A549 (cell line): ENCODE measurements around the gene ADI1. TPM values are rescaled to one million over a fixed set of nuclear protein-coding genes. Genes with fewer than 3 reads are reported as not detected.

Experiments
- ATAC-seq, 2 experiments: fragments of 200-7000 bp in 1 of 2; fragments of >200 bp in 1 of 2; cut with Nextera tagmentation in 1 of 2; cut with Tn5 transposase in 1 of 2; 3 replicates each; pipeline versions ENCODE4 v1.8.0 to v1.9.1; 2018 to 2020; ENCODE audit warnings: mild to moderate bottlenecking in 1 of 2, moderate library complexity in 1 of 2
- CTCF ChIA-PET: fragments of 300-600 bp; sonication (Branson Sonifier 250); formaldehyde crosslinking; extraction: SDS; loops from one replicate; lab custom pipeline; 2021; ENCODE audit warnings: antibody characterized with exemption, inconsistent platforms; lab: Yijun Ruan, JAX
- POLR2A ChIA-PET: fragments of 350-600 bp; formaldehyde crosslinking; extraction: SDS; loops from one replicate; lab custom pipeline; 2021; ENCODE audit warnings: antibody characterized with exemption, inconsistent platforms; lab: Yijun Ruan, JAX
- DNase-seq, 2 experiments: peaks; one replicate each; pipeline versions ENCODE4 v3.0.0 to v3.0.0-alpha.2; 2011 to 2016; ENCODE audit warnings: low read depth in 1 of 2, low spot score in 1 of 2
- FAIRE-seq: peaks from 2 replicates; lab custom pipeline; 2011; peaks lifted over from hg19 to GRCh38; lab: Jason Lieb, UNC
- H3K27ac ChIP-seq, 2 experiments: fragments of >200 bp; sonication (Bioruptor Twin); formaldehyde crosslinking; 3 replicates each; pipeline ENCODE4 v1.5.1; 2016 to 2017
- H3K4me1 ChIP-seq: fragments of >200 bp; sonication (Bioruptor Twin); formaldehyde crosslinking; 3 replicates; pipeline ENCODE4 v1.6.1; 2016
- H3K4me2 ChIP-seq: fragments of >200 bp; sonication (Bioruptor Twin); formaldehyde crosslinking; 3 replicates; pipeline ENCODE4 v1.6.1; 2016
- H3K4me3 ChIP-seq: fragments of >200 bp; sonication (Bioruptor Twin); formaldehyde crosslinking; 3 replicates; pipeline ENCODE4 v1.5.1; 2016
- H3K9me3 ChIP-seq: fragments of >200 bp; sonication (Bioruptor Twin); formaldehyde crosslinking; 3 replicates; pipeline ENCODE4 v1.6.1; 2016
- BCL3 ChIP-seq: fragments of >200 bp; sonication (Bioruptor Twin); formaldehyde crosslinking; IDR thresholded peaks from 3 replicates; pipeline ENCODE4 v1.6.1; 2016
- CBX2 ChIP-seq: fragments of 200-600 bp; sonication (generic); IDR thresholded peaks from 2 replicates; pipeline ENCODE4 v1.6.1; 2016; ENCODE audit warnings: low read depth, mild to moderate bottlenecking, borderline replicate concordance
- CBX8 ChIP-seq: fragments of 200-600 bp; sonication (generic); IDR thresholded peaks from 2 replicates; pipeline ENCODE4 v1.6.1; 2016
- ESRRA ChIP-seq: fragments of 150-350 bp; IDR thresholded peaks from 2 replicates; pipeline ENCODE4 v1.6.1; 2014; ENCODE audit warnings: mild to moderate bottlenecking, low read length, borderline replicate concordance
- GATA3 ChIP-seq: IDR thresholded peaks from 2 replicates; pipeline ENCODE4 v1.6.1; 2012; ENCODE audit warnings: borderline replicate concordance
- HDAC2 ChIP-seq: fragments of 200-600 bp; sonication (generic); IDR thresholded peaks from 2 replicates; pipeline ENCODE4 v1.6.1; 2016
- HOXA7 ChIP-seq: fragments of 250-450 bp; sonication (Bioruptor Pico); IDR thresholded peaks from 2 replicates; pipeline ENCODE4 v1.5.0; 2020; ENCODE audit warnings: mild to moderate bottlenecking, moderate library complexity
- HOXB13 ChIP-seq: fragments of 250-450 bp; sonication (Bioruptor Pico); IDR thresholded peaks from 2 replicates; pipeline ENCODE4 v1.5.0; 2020; ENCODE audit warnings: low read depth, mild to moderate bottlenecking, moderate library complexity
- MAFK ChIP-seq: fragments of 450-650 bp; IDR thresholded peaks from 2 replicates; pipeline ENCODE4 v1.6.1; 2014; ENCODE audit not compliant: partially characterized antibody
- NPAS2 ChIP-seq: fragments of 250-450 bp; sonication (Bioruptor Pico); IDR thresholded peaks from 2 replicates; pipeline ENCODE4 v1.8.0; 2022; ENCODE audit warnings: mild to moderate bottlenecking, moderate library complexity, borderline replicate concordance
- NR3C1 ChIP-seq: fragments of >200 bp; sonication (Bioruptor Twin); formaldehyde crosslinking; IDR thresholded peaks from 3 replicates; pipeline ENCODE4 v1.6.1; 2017
- PHF8 ChIP-seq: fragments of 200-600 bp; sonication (generic); IDR thresholded peaks from 2 replicates; pipeline ENCODE4 v1.6.1; 2016; ENCODE audit warnings: low read depth, mild to moderate bottlenecking, antibody characterized with exemption, moderate library complexity, borderline replicate concordance
- POLR2A ChIP-seq: IDR thresholded peaks from 2 replicates; pipeline ENCODE4 v1.6.1; 2012; ENCODE audit warnings: mild to moderate bottlenecking, low read length
- RAD21 ChIP-seq, 2 experiments: fragments of >200 bp in 1 of 2; sonication (Bioruptor Twin) in 1 of 2; formaldehyde crosslinking in 1 of 2; IDR thresholded peaks in 1 of 2; conservative IDR thresholded peaks in 1 of 2; 2 replicates in 1 of 2; 3 replicates in 1 of 2; pipeline ENCODE4 v1.6.1; 2012 to 2018; ENCODE audit warnings: inconsistent platforms in 1 of 2
- REST ChIP-seq: fragments of 200-600 bp; sonication (generic); IDR thresholded peaks from 2 replicates; pipeline ENCODE4 v1.6.1; 2016; ENCODE audit warnings: antibody characterized with exemption, mild to moderate bottlenecking, moderate library complexity
- TP53 ChIP-seq: fragments of 250-450 bp; sonication (Bioruptor Pico); IDR thresholded peaks from 2 replicates; pipeline ENCODE4 v1.5.0; 2021; ENCODE audit warnings: mild to moderate bottlenecking, moderate library complexity
- USF2 ChIP-seq: fragments of 450-650 bp; IDR thresholded peaks from 2 replicates; pipeline ENCODE4 v1.6.1; 2014; ENCODE audit warnings: antibody characterized with exemption
- ZC3H11A ChIP-seq: fragments of 450-650 bp; IDR thresholded peaks from 2 replicates; pipeline ENCODE4 v1.6.1; 2014; ENCODE audit warnings: antibody characterized with exemption, mild to moderate bottlenecking
- ZSCAN20 ChIP-seq: fragments of 250-450 bp; sonication (Bioruptor Pico); IDR thresholded peaks from 2 replicates; pipeline ENCODE4 v1.8.0; 2022; ENCODE audit warnings: mild to moderate bottlenecking, moderate library complexity
- WGBS: methylation state at CpG from one replicate; pipeline ENCODE4 v1.1.6; 2017; ENCODE audit errors: missing lambda C conversion rate; 5-methylcytosine and 5-hydroxymethylcytosine counted together
- polyA plus RNA-seq, 4 experiments: library from polyadenylated mRNA; depleted of rRNA in 3 of 4; stranded (reverse); fragments of >200 nt; fragmentation: RNase III in 1 of 4; extraction: RNeasy Plus Mini Kit Qiagen cat#74134 plus additional on column Dnase treatment in 1 of 4; gene quantifications; 2 replicates in 3 of 4; 3 replicates in 1 of 4; pipeline ENCODE4 v1.2.3, GENCODE V29; 2011 to 2017
- TF ChIP-seq, protein P1 (sequence below): fragments of 150-350 bp; IDR thresholded peaks from 2 replicates; pipeline ENCODE4 v1.6.1; 2014; ENCODE audit warnings: low read depth, mild to moderate bottlenecking, low read length
- TF ChIP-seq, protein P2 (sequence below): fragments of >200 bp; sonication (Bioruptor Twin); formaldehyde crosslinking; IDR thresholded peaks from 3 replicates; pipeline ENCODE4 v1.5.1; 2016
- TF ChIP-seq, protein P3 (sequence below): IDR thresholded peaks from 2 replicates; pipeline ENCODE4 v1.6.1; 2012

Gene ADI1
- polyA plus RNA-seq, 2 of the 4 experiments (the other 2 are of a cell fraction): 47.9 to 84.6 TPM

- no peak for TF ChIP-seq GATA3
- no peak for TF ChIP-seq ESRRA
- no peak for TF ChIP-seq CBX2
- TF ChIP-seq MAFK: no peak
- TF ChIP-seq USF2: no peak
- TF ChIP-seq PHF8: no peak
- TF ChIP-seq HOXA7 (CRISPR knock-in tag): no peak
- TF ChIP-seq NPAS2 (CRISPR knock-in tag): no peak
- no peak for TF ChIP-seq ZSCAN20 (CRISPR knock-in tag)
- no peak for TF ChIP-seq POLR2A
- TF ChIP-seq, protein P1, sequence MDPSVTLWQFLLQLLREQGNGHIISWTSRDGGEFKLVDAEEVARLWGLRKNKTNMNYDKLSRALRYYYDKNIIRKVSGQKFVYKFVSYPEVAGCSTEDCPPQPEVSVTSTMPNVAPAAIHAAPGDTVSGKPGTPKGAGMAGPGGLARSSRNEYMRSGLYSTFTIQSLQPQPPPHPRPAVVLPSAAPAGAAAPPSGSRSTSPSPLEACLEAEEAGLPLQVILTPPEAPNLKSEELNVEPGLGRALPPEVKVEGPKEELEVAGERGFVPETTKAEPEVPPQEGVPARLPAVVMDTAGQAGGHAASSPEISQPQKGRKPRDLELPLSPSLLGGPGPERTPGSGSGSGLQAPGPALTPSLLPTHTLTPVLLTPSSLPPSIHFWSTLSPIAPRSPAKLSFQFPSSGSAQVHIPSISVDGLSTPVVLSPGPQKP: no peak
- TF ChIP-seq REST: no peak
- TF ChIP-seq NR3C1: no peak
- TF ChIP-seq CBX8: no peak
- no peak for TF ChIP-seq BCL3
- CTCF ChIA-PET: interaction anchor here (1.1 to 3.4 kb wide), 14 partner anchors 9 to 138 kb away, joined by 3 to 25 read pairs (median 4); partner anchors contain the start of genes ADI1 and RNASEH1
- H3K4me2 ChIP-seq: peak overlapping the region; percentile 90
- FAIRE-seq (no peak), DNase-seq (no peak), ATAC-seq (no peak)
- POLR2A ChIA-PET: interaction anchor here (0.7 to 2.1 kb wide), 4 partner anchors 11 to 23 kb away, joined by 3 to 12 read pairs (median 4); partner anchors contain the start of gene RNASEH1
- 84% methylated on average over 5 of the region's 5 CpGs for WGBS
- H3K4me1 ChIP-seq: peaks cover 18% of the 10 kb centered on the region
- H3K9me3 ChIP-seq: no peaks in the 10 kb centered on the region
- peak overlapping the region; percentile 80 to 88 for H3K27ac ChIP-seq
- peak overlapping the region; percentile 45; the same call in 1 of the 3 replicates for H3K4me3 ChIP-seq
These were observed 16.1 kb upstream of the ADI1 start for GRCh38 chr2:3535467-3535793.

DNA sequence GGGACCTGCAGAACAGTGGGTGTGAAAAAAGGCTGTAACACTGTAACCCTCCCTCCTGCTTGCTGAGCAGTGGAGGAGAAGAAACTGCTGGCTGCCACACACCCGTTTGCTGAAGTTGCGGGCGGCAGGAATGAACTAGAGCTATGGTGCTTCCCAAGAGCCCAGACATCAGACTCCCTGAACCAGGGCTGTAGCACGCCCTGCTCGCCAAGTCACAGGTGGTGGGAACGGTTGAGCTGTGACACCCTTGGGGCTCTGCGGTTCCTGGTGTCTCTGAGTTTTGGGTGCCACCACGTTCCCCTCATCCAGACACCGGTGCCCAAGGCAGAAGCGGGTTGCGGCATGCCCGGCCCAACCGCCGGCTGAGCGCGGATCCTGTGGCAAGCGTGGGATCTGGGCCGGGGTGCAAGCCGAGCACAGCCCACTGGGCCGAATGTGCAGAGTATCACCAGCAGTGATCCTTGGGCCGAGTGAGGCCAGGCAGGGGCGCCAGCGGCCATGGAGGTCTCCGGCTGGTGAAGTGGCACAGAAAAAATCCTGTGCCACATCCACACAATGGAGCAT is 15.0 kb upstream of the ADI1 start:
- POLR2A ChIA-PET: no interaction called here
- FAIRE-seq (no peak), ATAC-seq (no peak), DNase-seq (no peak)
- CTCF ChIA-PET: interaction anchor here (1.1 to 3.4 kb wide), 4 partner anchors 10 to 119 kb away, joined by 4 to 25 read pairs (median 6); partner anchors contain the start of gene RNASEH1
- H3K9me3 ChIP-seq: no peaks in the 10 kb centered on the region
- WGBS: 96% methylated on average over 24 of the region's 24 CpGs
- H3K27ac ChIP-seq: no peak overlapping the region
- TF ChIP-seq, protein P2, sequence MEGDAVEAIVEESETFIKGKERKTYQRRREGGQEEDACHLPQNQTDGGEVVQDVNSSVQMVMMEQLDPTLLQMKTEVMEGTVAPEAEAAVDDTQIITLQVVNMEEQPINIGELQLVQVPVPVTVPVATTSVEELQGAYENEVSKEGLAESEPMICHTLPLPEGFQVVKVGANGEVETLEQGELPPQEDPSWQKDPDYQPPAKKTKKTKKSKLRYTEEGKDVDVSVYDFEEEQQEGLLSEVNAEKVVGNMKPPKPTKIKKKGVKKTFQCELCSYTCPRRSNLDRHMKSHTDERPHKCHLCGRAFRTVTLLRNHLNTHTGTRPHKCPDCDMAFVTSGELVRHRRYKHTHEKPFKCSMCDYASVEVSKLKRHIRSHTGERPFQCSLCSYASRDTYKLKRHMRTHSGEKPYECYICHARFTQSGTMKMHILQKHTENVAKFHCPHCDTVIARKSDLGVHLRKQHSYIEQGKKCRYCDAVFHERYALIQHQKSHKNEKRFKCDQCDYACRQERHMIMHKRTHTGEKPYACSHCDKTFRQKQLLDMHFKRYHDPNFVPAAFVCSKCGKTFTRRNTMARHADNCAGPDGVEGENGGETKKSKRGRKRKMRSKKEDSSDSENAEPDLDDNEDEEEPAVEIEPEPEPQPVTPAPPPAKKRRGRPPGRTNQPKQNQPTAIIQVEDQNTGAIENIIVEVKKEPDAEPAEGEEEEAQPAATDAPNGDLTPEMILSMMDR: no peak
- no peak for TF ChIP-seq PHF8
- no peak for TF ChIP-seq ZC3H11A
- TF ChIP-seq TP53 (CRISPR knock-in tag): no peak
- TF ChIP-seq HOXB13: no peak
- TF ChIP-seq, protein P3, sequence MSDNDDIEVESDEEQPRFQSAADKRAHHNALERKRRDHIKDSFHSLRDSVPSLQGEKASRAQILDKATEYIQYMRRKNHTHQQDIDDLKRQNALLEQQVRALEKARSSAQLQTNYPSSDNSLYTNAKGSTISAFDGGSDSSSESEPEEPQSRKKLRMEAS: no peak
- no peak for TF ChIP-seq HDAC2
- TF ChIP-seq RAD21 (conservative IDR thresholded peaks at IDR 0.05 in 1 of 2, IDR thresholded peaks at IDR 0.05 in 1 of 2): no peak
- TF ChIP-seq, all 56 proteins: peak for 0
- no peak overlapping the region for H3K4me2 ChIP-seq
- no peak overlapping the region for H3K4me3 ChIP-seq
- peaks cover 18% of the 10 kb centered on the region for H3K4me1 ChIP-seq
